Stomach (tissue), 4 donors: ENCODE results near the gene ARHGEF10L.
A peak's percentile ranks its signal among the peaks of the same experiment; 100 is the strongest.

Experiments used
- CTCF ChIP-seq, 7 experiments: fragments of 450-650 bp in 4 of 7; fragments of 200-600 bp in 3 of 7; sonication (generic) in 3 of 7; IDR thresholded peaks; one replicate each; pipeline ENCODE4 v1.5.1; 2016 to 2019; ENCODE audit warnings: antibody characterized with exemption in 7 of 7, control low read depth in 2 of 7, mild to moderate bottlenecking in 1 of 7
- EP300 ChIP-seq: sonication (generic); formaldehyde crosslinking; IDR thresholded peaks from one replicate; pipeline ENCODE4 v1.6.1; 2017; ENCODE audit warnings: antibody characterized with exemption
- POLR2A ChIP-seq, 4 donors: fragments of 450-650 bp; IDR thresholded peaks; one replicate each; pipeline ENCODE4 v1.6.1; 2016; ENCODE audit warnings: antibody characterized with exemption in 4 of 4, control low read depth in 2 of 4, mild to moderate bottlenecking in 1 of 4, moderate library complexity in 1 of 4
- POLR2AphosphoS5 ChIP-seq, 3 donors: sonication (generic); formaldehyde crosslinking; IDR thresholded peaks; one replicate each; pipeline ENCODE4 v1.6.1; 2016; ENCODE audit warnings: antibody characterized with exemption in 3 of 3

DNA sequence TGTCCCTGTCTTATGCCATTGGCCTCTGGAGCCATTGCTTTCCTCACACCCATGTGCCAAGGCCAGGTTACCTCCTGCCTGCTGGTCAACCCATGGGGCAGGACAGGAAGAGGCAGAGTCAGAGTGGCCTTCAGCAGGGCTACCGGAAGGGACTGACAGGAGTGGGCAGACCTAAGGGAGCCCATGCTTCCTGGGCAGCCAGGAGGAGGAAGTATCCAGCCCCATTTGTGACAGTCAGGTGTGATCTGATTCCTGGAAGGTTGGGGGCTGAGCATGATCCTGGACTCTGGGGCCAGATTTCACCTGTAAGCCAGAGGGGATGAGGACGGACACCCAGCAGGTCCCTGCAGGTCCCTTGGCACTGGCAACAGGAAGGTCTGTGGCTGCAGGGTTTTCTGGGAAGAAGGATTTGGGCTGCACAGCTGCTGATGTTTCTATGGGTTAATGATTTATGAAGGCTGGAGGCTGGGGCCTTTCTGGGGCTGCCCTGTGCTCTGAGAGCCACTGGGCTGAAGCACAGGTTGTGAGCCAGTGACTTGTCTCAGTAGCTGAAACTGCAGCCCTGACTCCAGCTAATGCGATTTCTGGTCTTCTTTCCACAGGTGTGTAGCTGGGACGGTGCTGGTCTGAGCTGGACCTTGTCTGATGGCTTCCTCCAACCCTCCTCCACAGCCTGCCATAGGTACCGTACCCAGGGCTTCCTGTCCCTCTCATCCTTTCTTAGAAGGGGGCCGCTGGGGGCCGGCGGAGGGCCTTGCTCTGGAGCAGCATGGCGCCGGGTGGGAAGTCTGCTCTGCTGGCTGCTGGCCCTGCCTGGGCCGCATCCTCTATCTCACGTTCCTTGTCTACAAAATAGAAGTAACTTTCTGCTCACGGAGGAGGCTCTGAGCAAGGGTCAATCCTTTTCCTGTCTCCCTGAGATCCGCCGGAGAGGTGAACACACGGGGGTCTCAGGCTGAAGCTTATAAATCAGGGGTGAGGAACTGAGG, 40.7 kb downstream of the ARHGEF10L start:
- TF ChIP-seq EP300 (no peak), CTCF (IDR thresholded peaks at IDR 0.05) (no peak), POLR2A (IDR thresholded peaks at IDR 0.05) (no peak), POLR2AphosphoS5 (IDR thresholded peaks at IDR 0.05) (peak in 2 of 3 donors; percentile 3 to 29)
